H1 (cell line): ENCODE measurements around the gene PI16.

ENCODE experiments used
- EZH2 ChIP-seq: fragments of 200-600 bp; sonication (generic); IDR thresholded peaks from 2 replicates; pipeline ENCODE4 v1.7.1; 2012; ENCODE audit warnings: low read depth, mild to moderate bottlenecking, moderate library complexity, low read length, inconsistent platforms; ENCODE audit not compliant: severe bottlenecking
- JUND ChIP-seq: IDR thresholded peaks from 2 replicates; pipeline ENCODE4 v1.6.1; 2011; ENCODE audit warnings: mild to moderate bottlenecking, improper control_type of control experiment, low read length
- POLR2A ChIP-seq, 2 experiments: IDR thresholded peaks; 1 replicate in 1 of 2; 2 replicates in 1 of 2; pipeline ENCODE4 v1.6.1; 2011; ENCODE audit warnings: low read depth in 2 of 2, low read length in 2 of 2, mild to moderate bottlenecking in 2 of 2; ENCODE audit errors: control extremely low read depth in 1 of 2
- POLR2AphosphoS5 ChIP-seq: IDR thresholded peaks from 2 replicates; pipeline ENCODE4 v1.6.1; 2011; ENCODE audit warnings: low read depth, low read length
- SIRT6 ChIP-seq: IDR thresholded peaks from one replicate; pipeline ENCODE4 v1.7.1; 2012; ENCODE audit warnings: low read length, inconsistent platforms
- SP1 ChIP-seq: IDR thresholded peaks from 2 replicates; pipeline ENCODE4 v1.6.1; 2011; ENCODE audit warnings: low read depth, low read length
- TF ChIP-seq, protein P1 (sequence below), 3 experiments: IDR thresholded peaks; 1 replicate in 2 of 3; 2 replicates in 1 of 3; pipeline versions ENCODE4 v1.5.1 to v1.6.1; 2011; ENCODE audit warnings: low read length in 3 of 3, mild to moderate bottlenecking in 3 of 3, inconsistent platforms in 2 of 3, low read depth in 1 of 3, moderate library complexity in 1 of 3; ENCODE audit not compliant: insufficient read depth in 1 of 3; ENCODE audit errors: control extremely low read depth in 1 of 3
- TF ChIP-seq, protein P2 (sequence below): IDR thresholded peaks from 2 replicates; pipeline ENCODE4 v1.6.1; 2012; ENCODE audit warnings: inconsistent platforms

DNA sequence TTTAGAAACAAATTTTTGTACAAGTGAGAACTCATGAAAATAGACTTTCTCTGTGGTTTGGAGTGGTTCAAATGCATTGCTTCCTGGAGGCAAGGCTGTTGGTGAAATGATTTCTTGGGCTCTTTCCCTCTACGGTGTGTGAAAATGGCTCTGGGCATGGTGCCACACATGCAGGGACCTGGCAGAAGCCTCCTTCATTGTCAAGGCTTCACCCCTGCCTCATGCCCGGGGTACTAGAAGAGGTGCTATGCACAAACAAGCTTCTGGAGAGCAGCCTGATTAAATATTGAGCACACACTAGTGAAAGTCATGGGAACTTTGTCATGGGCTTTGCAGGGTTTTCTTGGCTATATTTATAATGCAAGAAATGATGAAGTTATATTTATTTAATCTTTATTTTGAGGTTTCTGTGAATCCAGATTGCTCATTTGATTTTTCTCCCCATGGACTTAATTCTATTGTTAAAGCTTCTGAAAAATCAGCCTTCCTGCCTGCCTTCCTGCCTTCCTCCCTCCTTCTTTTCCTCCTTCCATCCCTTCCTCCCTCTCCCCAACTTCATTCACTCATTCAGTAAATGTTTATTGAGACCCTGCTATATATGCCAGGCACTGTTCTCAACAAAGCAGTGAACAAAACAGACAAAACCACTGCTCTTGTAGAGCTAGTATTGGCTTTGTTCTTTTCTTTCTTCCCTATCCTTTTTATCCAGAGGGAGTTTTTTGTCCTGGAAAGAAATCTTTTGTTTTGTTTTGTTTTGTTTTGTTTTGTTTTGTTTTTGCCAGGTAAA, 47.8 kb upstream of the PI16 start:
- no peak for TF ChIP-seq POLR2A (IDR thresholded peaks at IDR 0.05; ENCODE audit: control extremely low read depth in 1 of 2, low read depth in 2 of 2, low read length in 2 of 2)
- TF ChIP-seq JUND = no peak
- TF ChIP-seq SIRT6 = no peak
- TF ChIP-seq, protein P1, sequence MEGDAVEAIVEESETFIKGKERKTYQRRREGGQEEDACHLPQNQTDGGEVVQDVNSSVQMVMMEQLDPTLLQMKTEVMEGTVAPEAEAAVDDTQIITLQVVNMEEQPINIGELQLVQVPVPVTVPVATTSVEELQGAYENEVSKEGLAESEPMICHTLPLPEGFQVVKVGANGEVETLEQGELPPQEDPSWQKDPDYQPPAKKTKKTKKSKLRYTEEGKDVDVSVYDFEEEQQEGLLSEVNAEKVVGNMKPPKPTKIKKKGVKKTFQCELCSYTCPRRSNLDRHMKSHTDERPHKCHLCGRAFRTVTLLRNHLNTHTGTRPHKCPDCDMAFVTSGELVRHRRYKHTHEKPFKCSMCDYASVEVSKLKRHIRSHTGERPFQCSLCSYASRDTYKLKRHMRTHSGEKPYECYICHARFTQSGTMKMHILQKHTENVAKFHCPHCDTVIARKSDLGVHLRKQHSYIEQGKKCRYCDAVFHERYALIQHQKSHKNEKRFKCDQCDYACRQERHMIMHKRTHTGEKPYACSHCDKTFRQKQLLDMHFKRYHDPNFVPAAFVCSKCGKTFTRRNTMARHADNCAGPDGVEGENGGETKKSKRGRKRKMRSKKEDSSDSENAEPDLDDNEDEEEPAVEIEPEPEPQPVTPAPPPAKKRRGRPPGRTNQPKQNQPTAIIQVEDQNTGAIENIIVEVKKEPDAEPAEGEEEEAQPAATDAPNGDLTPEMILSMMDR (IDR thresholded peaks at IDR 0.05; ENCODE audit: control extremely low read depth in 1 of 3, insufficient read depth in 1 of 3, low read depth in 1 of 3, low read length in 3 of 3) = no peak
- no peak for TF ChIP-seq EZH2
- no peak for TF ChIP-seq POLR2AphosphoS5
- TF ChIP-seq, protein P2, sequence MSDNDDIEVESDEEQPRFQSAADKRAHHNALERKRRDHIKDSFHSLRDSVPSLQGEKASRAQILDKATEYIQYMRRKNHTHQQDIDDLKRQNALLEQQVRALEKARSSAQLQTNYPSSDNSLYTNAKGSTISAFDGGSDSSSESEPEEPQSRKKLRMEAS = no peak
- no peak for TF ChIP-seq SP1
